H7 (cell line): ENCODE results near the gene CREB3L1. TPM values are rescaled to one million over a fixed set of nuclear protein-coding genes. Genes with fewer than 3 reads are reported as not detected.
"Not testable (repeated sequence)": the region's sequence is repeated elsewhere in the genome, so short reads cannot be mapped to it uniquely, and the experiment has no call there.

ENCODE experiments used
- DNase-seq: peaks from one replicate; pipeline ENCODE4 v3.0.0; 2012
- H3K27me3 ChIP-seq: 2 replicates; pipeline ENCODE4 v1.6.0; 2011; ENCODE audit warnings: mild to moderate bottlenecking, low read length; ENCODE audit not compliant: control insufficient read depth, insufficient read depth
- H3K36me3 ChIP-seq: replicated peaks from 2 replicates; pipeline ENCODE4 v1.5.1; 2011; ENCODE audit warnings: low read length; ENCODE audit not compliant: control insufficient read depth, insufficient read depth
- H3K4me3 ChIP-seq: 2 replicates; pipeline ENCODE4 v1.5.1; 2011; ENCODE audit warnings: low read depth, mild to moderate bottlenecking, control low read depth, low read length, moderate library complexity; ENCODE audit not compliant: insufficient read depth
- total RNA-seq: library from RNA; depleted of rRNA; stranded (reverse); fragments of >200 nt; shearing (Covaris generic); gene quantifications from 2 replicates; pipeline ENCODE4 v1.2.3, GENCODE V29; 2014

The CREB3L1 gene
- total RNA-seq, 1 experiment from 2014 or later, result 1.6 TPM

DNA sequence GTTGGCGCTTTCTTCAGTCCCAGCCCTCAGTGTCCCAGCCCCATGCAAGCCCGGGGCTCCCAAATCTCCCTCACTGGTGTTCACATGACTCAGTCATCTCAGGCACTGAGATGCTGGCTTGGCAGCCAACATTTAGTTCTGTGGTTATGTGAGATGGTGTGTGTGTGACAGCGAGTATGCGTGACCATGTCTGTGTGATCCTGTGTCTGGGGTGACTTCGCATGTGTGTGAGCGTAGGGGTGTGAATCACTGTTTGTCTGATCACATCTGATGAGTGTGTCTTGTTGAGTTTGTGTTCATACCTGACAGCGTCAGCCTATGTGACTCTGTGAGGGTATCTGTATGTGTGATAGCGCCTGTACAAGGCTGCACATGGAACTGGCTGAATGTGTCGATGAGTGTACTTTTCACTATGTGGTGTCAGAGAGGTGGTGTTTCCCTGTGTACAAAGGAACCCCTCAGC is 16.2 kb downstream of the CREB3L1 start:
- Histone ChIP-seq H3K4me3 (no peak overlapping the region), H3K36me3 (no peaks in the 10 kb centered on the region), H3K27me3 (no peaks in the 10 kb centered on the region)
- no peak for DNase-seq

- peak overlapping the region; percentile 64 for H3K4me3 ChIP-seq
- H3K27me3 ChIP-seq, result no peaks in the 10 kb centered on the region
- no peaks in the 10 kb centered on the region for H3K36me3 ChIP-seq
- peak; percentile 93 for DNase-seq
Observed at GRCh38 chr11:46294365-46295309, 17.2 kb downstream of the CREB3L1 start.

DNA sequence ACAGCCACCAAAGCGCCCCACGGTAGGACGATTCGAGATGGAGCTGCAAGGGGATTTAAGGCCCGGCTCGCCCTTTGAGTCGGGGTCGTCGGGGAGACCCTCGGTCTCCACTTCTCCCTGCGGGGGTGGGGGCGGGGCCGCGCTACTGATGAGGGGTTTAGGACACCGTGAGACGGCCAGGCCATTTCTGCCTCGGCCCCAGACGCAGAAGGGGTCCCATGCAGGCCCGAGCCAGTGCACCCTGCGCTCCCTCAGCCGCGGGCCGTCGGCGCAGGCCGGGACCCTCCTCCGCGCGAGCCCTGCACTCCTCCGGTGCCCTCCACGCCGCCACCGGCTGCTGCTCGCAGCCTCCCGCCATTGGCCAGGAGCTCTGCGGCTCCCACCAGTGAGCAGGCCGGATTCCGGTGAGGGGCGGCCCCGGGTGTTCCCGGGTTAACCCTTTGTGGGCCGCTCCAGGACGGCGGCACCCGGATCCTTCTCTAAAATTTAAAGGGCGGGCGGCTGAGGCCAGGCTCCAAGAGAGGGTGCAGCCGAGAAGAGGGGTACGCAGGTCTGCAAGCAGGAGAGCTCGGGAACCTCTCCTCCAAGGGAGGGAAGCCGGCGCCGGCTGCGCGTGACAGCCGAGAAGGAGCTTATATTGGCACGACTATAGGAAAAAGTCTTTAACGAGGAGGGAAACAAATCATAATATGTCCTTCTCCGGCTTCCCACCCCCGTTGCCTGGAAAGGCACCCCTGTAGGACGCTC is 18.0 kb downstream of the CREB3L1 start:
- H3K4me3 ChIP-seq, result peak overlapping the region; percentile 64
- no peaks in the 10 kb centered on the region for H3K27me3 ChIP-seq
- no peaks in the 10 kb centered on the region; the same call in 1 of the 2 replicates for H3K36me3 ChIP-seq
- DNase-seq, result peak; percentile 99

GRCh38 chr11:46296059-46296527 is 18.6 kb downstream of the CREB3L1 start:
- Histone ChIP-seq H3K36me3 (no peaks in the 10 kb centered on the region; the same call in 1 of the 2 replicates), H3K27me3 (no peaks in the 10 kb centered on the region), H3K4me3 (peak overlapping the region; percentile 64)
- no peak for DNase-seq

DNA sequence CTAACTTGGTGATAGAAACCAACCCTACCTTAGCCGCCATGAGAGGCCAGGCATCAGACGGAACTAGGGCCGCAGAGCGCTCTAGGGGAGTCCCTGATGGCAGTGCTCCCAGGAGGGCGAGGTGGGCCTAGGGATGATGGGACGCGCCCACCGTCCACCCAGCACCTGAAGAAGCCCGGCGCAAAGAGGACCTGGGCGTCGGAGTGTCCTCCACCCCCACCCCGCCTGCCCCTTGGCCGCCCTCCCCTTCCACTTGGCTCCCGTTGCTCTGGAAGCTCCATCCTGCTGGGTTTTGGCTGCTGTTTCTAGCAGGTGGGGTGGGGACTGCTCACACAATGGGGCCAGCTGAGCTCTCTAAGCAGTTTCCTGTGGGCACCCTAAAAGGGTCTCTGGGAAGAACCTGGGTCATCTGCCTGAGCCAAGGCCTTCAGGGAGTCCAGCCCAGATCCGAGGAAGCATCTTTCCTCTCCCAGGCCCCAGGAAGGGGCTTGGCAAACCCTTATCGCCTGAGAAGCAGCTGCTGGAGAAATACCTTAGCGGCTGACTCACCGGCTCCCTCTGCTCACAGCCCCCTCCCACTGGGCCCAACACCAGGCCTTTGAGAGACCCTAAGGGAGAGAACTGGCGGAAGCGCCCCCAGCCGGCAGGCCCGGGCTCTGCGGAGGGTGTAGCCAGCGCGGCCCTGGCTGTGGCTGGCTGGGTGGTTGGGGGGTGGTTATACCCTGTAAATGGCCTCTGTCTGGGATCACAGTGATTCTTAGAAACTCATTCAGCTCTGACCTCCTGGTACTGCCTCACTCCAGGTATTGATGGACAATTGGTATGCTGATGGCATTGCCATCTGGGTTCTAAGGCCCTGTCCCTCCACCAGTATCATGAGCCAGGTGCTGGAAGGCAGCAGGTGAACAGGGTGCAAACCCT is 19.3 kb downstream of the CREB3L1 start:
- Histone ChIP-seq H3K27me3 (no peaks in the 10 kb centered on the region), H3K4me3 (peak overlapping the region; percentile 64), H3K36me3 (no peaks in the 10 kb centered on the region; the same call in 1 of the 2 replicates)
- peak; percentile 96 for DNase-seq

DNA sequence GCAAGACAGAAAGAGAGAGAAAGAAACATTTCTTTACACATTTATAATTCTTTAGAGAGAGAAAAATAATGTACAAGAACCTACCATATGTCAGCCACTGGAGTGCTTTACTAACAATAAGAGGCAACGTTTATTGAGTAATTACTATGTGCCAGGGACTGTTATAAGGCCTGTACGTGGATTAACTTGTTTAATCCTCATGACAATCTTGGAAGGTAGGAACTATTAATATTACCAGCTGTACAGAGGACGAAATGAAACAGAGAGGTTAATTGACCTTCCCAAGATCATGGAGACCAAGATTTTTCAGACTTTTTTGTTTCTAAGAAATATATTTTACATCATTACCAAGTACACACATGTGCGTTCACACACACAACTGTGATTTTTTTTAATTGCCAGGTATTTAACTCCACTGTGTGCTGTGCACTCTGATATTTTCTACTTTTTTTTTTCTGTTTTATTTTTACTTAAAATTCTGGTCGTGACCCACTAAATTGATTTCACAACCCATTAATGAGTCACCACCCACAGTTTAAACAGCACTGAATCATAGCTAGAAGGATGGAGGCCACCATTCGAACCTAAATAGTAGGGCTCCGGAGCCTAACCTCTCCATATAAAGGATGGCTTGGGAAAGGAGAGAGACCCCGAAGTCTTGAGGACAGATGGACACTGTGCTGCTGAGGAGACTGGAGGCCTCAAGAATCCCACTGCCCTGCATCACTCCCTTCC is 21.4 kb downstream of the CREB3L1 start:
- no peak overlapping the region for H3K4me3 ChIP-seq
- no peak for DNase-seq
- no peaks in the 10 kb centered on the region; the same call in none of the 2 replicates for H3K36me3 ChIP-seq
- no peaks in the 10 kb centered on the region for H3K27me3 ChIP-seq

DNA sequence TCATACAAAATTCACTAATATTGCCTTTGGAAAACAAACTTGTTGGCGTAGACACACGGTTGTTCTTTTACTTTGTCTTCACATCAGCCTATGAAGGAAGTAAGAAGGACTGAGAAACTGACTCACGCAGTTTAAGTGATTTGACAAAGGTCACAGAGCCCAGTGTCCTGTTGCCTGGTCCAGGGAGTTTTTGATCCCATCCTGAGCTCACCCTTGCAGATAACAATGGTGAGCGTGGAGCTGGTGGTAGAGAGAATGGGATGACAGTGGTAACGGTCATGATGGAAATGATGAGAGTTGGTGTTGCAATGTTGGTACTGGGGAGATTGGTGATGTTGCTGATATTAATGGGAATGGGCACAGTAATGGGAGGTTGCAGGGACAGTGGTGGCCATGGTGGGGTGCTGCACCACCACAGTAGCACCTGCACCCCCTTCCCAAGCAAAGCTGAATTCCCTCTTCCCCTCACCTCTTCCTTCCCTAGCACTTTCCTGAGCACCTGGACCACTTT is 22.0 kb downstream of the CREB3L1 start:
- peak; percentile 54 for DNase-seq
- Histone ChIP-seq H3K27me3 (no peaks in the 10 kb centered on the region), H3K36me3 (no peaks in the 10 kb centered on the region; the same call in none of the 2 replicates), H3K4me3 (no peak overlapping the region)

DNA sequence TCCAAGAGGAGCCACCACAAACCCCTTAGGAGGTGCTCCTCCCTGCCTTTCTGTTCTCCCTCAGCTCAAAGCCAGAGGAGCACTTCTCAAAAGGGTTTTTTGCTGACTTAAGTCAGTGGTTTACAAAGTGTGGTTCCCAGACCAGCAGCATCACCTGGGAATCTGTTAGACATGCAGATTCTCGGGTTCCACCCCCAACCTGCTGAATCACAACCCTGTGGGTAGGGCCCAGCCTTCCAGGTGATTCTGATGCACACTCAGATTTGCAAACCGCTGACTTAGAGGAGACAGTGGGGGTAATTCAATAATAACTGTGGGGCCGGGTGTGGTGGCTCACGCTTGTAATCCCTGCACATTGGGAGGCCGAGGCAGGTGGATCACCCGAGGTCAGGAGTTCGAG is 22.8 kb downstream of the CREB3L1 start:
- no peaks in the 10 kb centered on the region; the same call in none of the 2 replicates for H3K36me3 ChIP-seq
- peak; percentile 11 for DNase-seq

GRCh38 chr11:46302866-46303265 is 25.4 kb downstream of the CREB3L1 start:
- Histone ChIP-seq H3K27me3 (no peaks in the 10 kb centered on the region), H3K4me3 (no peak overlapping the region), H3K36me3 (no peaks in the 10 kb centered on the region; the same call in none of the 2 replicates)
- no peak for DNase-seq

More for the DNA sequence above, 22.8 kb downstream of the CREB3L1 start:
- H3K4me3 ChIP-seq, result no peak overlapping the region
- H3K27me3 ChIP-seq, result no peaks in the 10 kb centered on the region

DNA sequence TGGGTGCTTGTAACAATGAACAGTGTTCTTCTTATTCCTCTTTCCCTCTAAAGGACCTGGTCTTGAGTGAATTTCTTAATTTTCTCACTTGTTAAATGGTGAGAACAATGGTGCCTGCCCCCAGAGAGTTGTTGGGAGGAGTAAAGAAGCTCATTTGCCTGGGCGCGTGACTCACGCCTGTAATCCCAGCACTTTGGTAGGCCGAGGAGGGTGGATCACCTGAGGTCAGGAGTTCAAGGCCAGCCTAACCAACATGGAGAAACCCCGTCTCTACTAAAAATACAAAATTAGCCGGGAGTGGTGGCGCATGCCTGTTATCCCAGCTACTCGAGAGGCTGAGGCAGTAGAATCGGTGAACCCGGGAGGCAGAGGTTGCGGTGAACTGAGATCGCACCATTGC is 26.6 kb downstream of the CREB3L1 start:
- not testable (repeated sequence) for H3K4me3 ChIP-seq, H3K27me3 ChIP-seq, DNase-seq, H3K36me3 ChIP-seq

GRCh38 chr11:46304605-46305179 is 27.2 kb downstream of the CREB3L1 start:
- Histone ChIP-seq H3K4me3 (no peak overlapping the region), H3K36me3 (peaks cover 1% of the 10 kb centered on the region), H3K27me3 (no peaks in the 10 kb centered on the region)
- no peak for DNase-seq

GRCh38 chr11:46305295-46305694 is 27.8 kb downstream of the CREB3L1 start:
- Histone ChIP-seq H3K4me3 (no peak overlapping the region), H3K27me3 (no peaks in the 10 kb centered on the region), H3K36me3 (peaks cover 1% of the 10 kb centered on the region)
- DNase-seq, result peak; percentile 64
